GM18519 (cell line): ENCODE results near the gene NR1I3.
"Not testable (repeated sequence)": the region's sequence is repeated elsewhere in the genome, so short reads cannot be mapped to it uniquely, and the experiment has no call there.

ENCODE experiments used
- ATAC-seq: cut with Tn5 transposase; IDR thresholded peaks from one replicate; pipeline ENCODE4 v1.9.1; 2021; ENCODE audit warnings: mild to moderate bottlenecking, moderate library complexity; ENCODE audit not compliant: unreplicated experiment, low FRiP score

The NR1I3 gene

GRCh38 chr1:161251579-161251978, 13.6 kb upstream of the NR1I3 start:
- no peak for ATAC-seq

GRCh38 chr1:161250829-161251228, 12.8 kb upstream of the NR1I3 start:
- ATAC-seq, result no peak

- not testable (repeated sequence) for ATAC-seq
These were observed 12.1 kb upstream of the NR1I3 start for GRCh38 chr1:161250100-161250499.

GRCh38 chr1:161244888-161245287, 6.9 kb upstream of the NR1I3 start:
- ATAC-seq, result no peak

GRCh38 chr1:161242313-161242712, 4.3 kb upstream of the NR1I3 start:
- no peak for ATAC-seq

GRCh38 chr1:161241682-161242081, 3.7 kb upstream of the NR1I3 start:
- no peak for ATAC-seq

GRCh38 chr1:161235957-161236775, 1.8 kb downstream of the NR1I3 start:
- ATAC-seq, result no peak

- ATAC-seq, result no peak
These were observed 4.9 kb downstream of the NR1I3 start for GRCh38 chr1:161233102-161233501.

GRCh38 chr1:161230762-161231161, 7.2 kb downstream of the NR1I3 start:
- no peak for ATAC-seq

GRCh38 chr1:161229896-161230295, 8.1 kb downstream of the NR1I3 start:
- ATAC-seq, result no peak

GRCh38 chr1:161228032-161228431, 10.0 kb downstream of the NR1I3 start:
- ATAC-seq, result no peak

- ATAC-seq, result no peak
These were observed 10.7 kb downstream of the NR1I3 start for GRCh38 chr1:161227196-161227871.

- no peak for ATAC-seq
These were observed 11.2 kb downstream of the NR1I3 start for GRCh38 chr1:161226759-161227158.

GRCh38 chr1:161226320-161226711, 11.7 kb downstream of the NR1I3 start:
- no peak for ATAC-seq

GRCh38 chr1:161225534-161226319, 12.3 kb downstream of the NR1I3 start, which contains the start of gene TOMM40L:
TOMM40L (plus strand) TSS chr1:161226060; CDS start chr1:161226490, 430 bp downstream.
- peak; percentile 83 for ATAC-seq

GRCh38 chr1:161225178-161225533, 12.8 kb downstream of the NR1I3 start:
- ATAC-seq, result no peak

GRCh38 chr1:161224695-161225087, 13.3 kb downstream of the NR1I3 start:
- ATAC-seq, result not testable (repeated sequence)

- no peak for ATAC-seq
These were observed 14.0 kb downstream of the NR1I3 start for GRCh38 chr1:161223805-161224694.

- ATAC-seq, result no peak
These were observed 15.6 kb downstream of the NR1I3 start for GRCh38 chr1:161222175-161223019.
